ENCODE measurements around the gene BEST4. TPM values are rescaled to one million over a fixed set of nuclear protein-coding genes. Genes with fewer than 3 reads are reported as not detected.

Gene BEST4
- total RNA-seq, 1 donor from 2014 or later: 0.84 TPM

DNA sequence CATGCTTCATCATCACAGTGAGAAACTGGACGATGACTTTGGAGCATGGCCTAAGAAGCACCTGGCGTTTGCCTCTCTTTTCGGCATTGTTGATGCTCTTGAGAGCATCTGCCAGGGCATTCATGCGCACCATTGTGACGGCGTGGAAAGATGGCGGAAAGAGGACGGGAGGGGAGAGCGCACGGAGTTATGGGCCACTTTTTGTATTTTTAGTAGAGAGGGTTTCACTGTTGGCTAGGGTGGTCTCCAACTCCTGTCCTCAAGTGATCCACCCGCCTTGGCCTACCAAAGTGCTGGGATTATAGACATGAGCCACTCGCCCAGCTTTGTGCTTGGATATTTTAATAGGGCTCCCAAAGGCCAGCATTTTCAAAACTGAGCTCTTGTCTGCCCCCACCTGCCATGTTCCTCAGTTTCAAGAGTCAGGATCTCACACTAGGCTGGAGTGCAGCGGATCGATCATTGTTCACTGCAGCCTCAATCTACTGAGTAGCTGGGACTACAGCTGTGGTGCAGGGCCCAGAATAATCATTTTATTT, 7.3 kb downstream of the BEST4 start:
- Histone ChIP-seq H3K79me2 (ENCODE audit: low read depth) (peaks cover 32% of the 10 kb centered on the region), H3K27ac (no peak overlapping the region), H2AFZ (replicated peaks) (no peak overlapping the region), H3K4me1 (peaks cover 28% of the 10 kb centered on the region), H3K4me3 (no peak overlapping the region), H3K36me3 (peaks cover 8% of the 10 kb centered on the region), H3K9me3 (ENCODE audit: low read depth) (no peaks in the 10 kb centered on the region), H3F3A (ENCODE audit: low read depth) (peaks cover 91% of the 10 kb centered on the region), H3K27me3 (peaks cover 20% of the 10 kb centered on the region), H3K9ac (no peak overlapping the region), H3K4me2 (no peak overlapping the region), H4K20me1 (ENCODE audit: low read depth) (peaks cover 45% of the 10 kb centered on the region)
- Mint-ChIP-seq H3K27ac (no peak overlapping the region), H3K4me1 (peaks cover 29% of the 10 kb centered on the region), H3K27me3 (ENCODE audit: insufficient read depth, low read depth) (peaks cover 12% of the 10 kb centered on the region), H3K9me3 (no peaks in the 10 kb centered on the region), H3K4me3 (no peak overlapping the region), H3K36me3 (peaks cover 33% of the 10 kb centered on the region)
- no peak for DNase-seq (ENCODE audit: low spot score)
- TF ChIP-seq EZH2phosphoT487 (IDR thresholded peaks at IDR 0.05): no peak
- no peak for TF ChIP-seq EZH2 (IDR thresholded peaks at IDR 0.05)
- TF ChIP-seq, protein P1, sequence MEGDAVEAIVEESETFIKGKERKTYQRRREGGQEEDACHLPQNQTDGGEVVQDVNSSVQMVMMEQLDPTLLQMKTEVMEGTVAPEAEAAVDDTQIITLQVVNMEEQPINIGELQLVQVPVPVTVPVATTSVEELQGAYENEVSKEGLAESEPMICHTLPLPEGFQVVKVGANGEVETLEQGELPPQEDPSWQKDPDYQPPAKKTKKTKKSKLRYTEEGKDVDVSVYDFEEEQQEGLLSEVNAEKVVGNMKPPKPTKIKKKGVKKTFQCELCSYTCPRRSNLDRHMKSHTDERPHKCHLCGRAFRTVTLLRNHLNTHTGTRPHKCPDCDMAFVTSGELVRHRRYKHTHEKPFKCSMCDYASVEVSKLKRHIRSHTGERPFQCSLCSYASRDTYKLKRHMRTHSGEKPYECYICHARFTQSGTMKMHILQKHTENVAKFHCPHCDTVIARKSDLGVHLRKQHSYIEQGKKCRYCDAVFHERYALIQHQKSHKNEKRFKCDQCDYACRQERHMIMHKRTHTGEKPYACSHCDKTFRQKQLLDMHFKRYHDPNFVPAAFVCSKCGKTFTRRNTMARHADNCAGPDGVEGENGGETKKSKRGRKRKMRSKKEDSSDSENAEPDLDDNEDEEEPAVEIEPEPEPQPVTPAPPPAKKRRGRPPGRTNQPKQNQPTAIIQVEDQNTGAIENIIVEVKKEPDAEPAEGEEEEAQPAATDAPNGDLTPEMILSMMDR (IDR thresholded peaks at IDR 0.05): no peak

DNA sequence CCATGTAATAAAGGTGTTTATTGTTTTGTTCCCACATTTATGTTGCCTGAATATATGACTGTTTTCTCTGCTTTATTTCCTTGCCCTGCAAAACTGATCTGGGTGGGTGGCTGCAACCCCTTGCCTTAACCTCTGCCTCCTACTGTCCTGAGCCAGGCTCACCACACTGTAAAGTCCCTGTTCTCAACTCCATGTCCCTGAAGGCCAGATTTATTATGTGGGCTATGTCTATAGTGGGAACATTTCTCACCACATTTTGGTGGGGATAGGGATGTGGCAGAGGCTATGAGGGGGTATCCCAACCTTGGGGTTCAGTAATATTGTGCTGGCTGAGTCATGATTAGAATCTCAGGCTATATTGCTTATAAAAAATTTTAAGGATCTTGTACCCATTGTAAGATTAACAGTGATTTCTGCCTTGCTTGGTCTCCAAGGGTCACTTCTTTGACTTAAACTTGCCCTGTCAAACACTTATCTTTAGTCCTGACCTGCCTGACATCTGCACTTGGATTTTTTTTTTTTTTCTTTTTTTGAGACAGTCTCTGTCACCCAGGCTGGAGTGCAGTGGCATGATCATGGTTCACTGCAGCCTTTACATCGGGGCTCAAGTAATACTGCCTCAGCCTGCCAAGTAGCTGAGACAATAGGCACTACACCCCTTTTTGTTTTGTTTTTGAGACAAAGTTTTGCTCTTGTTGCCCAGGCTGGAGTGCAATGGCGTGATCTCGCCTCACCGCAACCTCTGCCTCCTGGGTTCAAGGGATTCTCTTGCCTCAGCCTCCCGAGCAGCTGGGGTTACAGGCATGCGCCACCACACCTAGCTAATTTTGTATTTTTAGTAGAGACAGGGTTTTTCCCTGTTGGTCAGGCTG, 9.0 kb downstream of the BEST4 start:
- Histone ChIP-seq H3K36me3 (peaks cover 8% of the 10 kb centered on the region), H4K20me1 (ENCODE audit: low read depth) (peaks cover 45% of the 10 kb centered on the region), H3K4me1 (peaks cover 22% of the 10 kb centered on the region), H3K4me3 (no peak overlapping the region), H3K27ac (no peak overlapping the region), H2AFZ (replicated peaks) (no peak overlapping the region), H3K79me2 (ENCODE audit: low read depth) (peaks cover 45% of the 10 kb centered on the region), H3K27me3 (peaks cover 4% of the 10 kb centered on the region), H3K9ac (no peak overlapping the region), H3K4me2 (peak overlapping the region; percentile 99), H3F3A (ENCODE audit: low read depth) (peaks cover 88% of the 10 kb centered on the region), H3K9me3 (ENCODE audit: low read depth) (no peaks in the 10 kb centered on the region)
- Mint-ChIP-seq H3K4me3 (peak overlapping the region; percentile 56), H3K9me3 (no peaks in the 10 kb centered on the region), H3K4me1 (peaks cover 32% of the 10 kb centered on the region), H3K36me3 (peaks cover 33% of the 10 kb centered on the region), H3K27ac (no peak overlapping the region), H3K27me3 (ENCODE audit: insufficient read depth, low read depth) (peaks cover 10% of the 10 kb centered on the region)
- DNase-seq (ENCODE audit: low spot score): no peak
- TF ChIP-seq EZH2 (IDR thresholded peaks at IDR 0.05): no peak
- TF ChIP-seq, protein P1 (IDR thresholded peaks at IDR 0.05): no peak
- TF ChIP-seq EZH2phosphoT487 (IDR thresholded peaks at IDR 0.05): no peak

DNA sequence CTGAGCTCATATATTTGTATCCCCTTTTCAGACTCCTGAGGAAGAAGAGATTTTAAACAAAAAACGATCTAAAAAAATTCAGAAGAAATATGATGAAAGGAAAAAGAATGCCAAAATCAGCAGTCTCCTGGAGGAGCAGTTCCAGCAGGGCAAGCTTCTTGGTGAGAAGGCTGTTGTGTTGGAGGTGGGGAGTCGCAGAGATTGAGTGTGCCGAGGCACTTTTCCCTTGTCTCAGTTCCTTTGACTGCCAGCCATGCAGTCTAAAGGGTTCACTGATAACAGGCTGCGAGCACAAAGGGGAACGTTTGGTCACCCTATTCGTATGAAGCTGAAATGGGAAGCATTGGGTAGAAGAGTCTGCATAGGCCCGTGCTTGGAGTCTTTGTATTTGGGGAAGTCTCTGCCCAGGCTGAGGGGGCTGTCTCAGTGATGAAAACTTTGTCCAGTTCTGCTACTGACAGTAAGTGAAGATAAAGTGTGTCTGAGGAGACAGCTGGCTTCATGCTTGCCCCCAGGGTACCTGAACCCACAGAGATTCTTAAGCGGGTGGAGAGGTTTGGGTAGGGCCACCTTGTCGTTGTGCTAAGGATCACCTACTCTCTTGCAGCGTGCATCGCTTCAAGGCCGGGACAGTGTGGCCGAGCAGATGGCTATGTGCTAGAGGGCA, 9.9 kb downstream of the BEST4 start:
- H3K4me3 Mint-ChIP-seq: peak overlapping the region; percentile 93
- H3K4me3 ChIP-seq: peak overlapping the region; percentile 93
- H3K36me3 Mint-ChIP-seq: peaks cover 33% of the 10 kb centered on the region
- no peak for DNase-seq (ENCODE audit: low spot score)
- TF ChIP-seq, protein P1 (IDR thresholded peaks at IDR 0.05): no peak
- TF ChIP-seq EZH2 (IDR thresholded peaks at IDR 0.05) (no peak), EZH2phosphoT487 (IDR thresholded peaks at IDR 0.05) (no peak)
- peaks cover 16% of the 10 kb centered on the region for H3K4me1 ChIP-seq
- H3K9me3 ChIP-seq (ENCODE audit: low read depth): no peaks in the 10 kb centered on the region
- H3K4me2 ChIP-seq: peak overlapping the region; percentile 99
- no peaks in the 10 kb centered on the region for H3K27me3 ChIP-seq
- H3K9ac ChIP-seq: no peak overlapping the region
- peaks cover 10% of the 10 kb centered on the region for H3K27me3 Mint-ChIP-seq (ENCODE audit: insufficient read depth, low read depth)
- peaks cover 25% of the 10 kb centered on the region for H3K4me1 Mint-ChIP-seq
- H3K36me3 ChIP-seq: peaks cover 8% of the 10 kb centered on the region
- no peaks in the 10 kb centered on the region for H3K9me3 Mint-ChIP-seq
- no peak overlapping the region for H2AFZ ChIP-seq (replicated peaks)
- H3F3A ChIP-seq (ENCODE audit: low read depth): peaks cover 82% of the 10 kb centered on the region
- H3K27ac ChIP-seq: peak overlapping the region; percentile 62
- H3K79me2 ChIP-seq (ENCODE audit: low read depth): peaks cover 45% of the 10 kb centered on the region
- H4K20me1 ChIP-seq (ENCODE audit: low read depth): peaks cover 45% of the 10 kb centered on the region
- H3K27ac Mint-ChIP-seq: no peak overlapping the region

Measured in neural progenitor cell (in vitro differentiated cells).